Colonic mucosa (tissue), 4 donors: ENCODE measurements around the gene DESI2. TPM values are rescaled to one million over a fixed set of nuclear protein-coding genes. Genes with fewer than 3 reads are reported as not detected.

Experiments
- DNase-seq: peaks from one replicate; pipeline ENCODE4 v3.0.0-alpha.2; 2020
- H3K27ac ChIP-seq: fragments of 200-600 bp; one replicate; pipeline ENCODE4 v1.8.0; 2021
- H3K27me3 ChIP-seq: fragments of 200-600 bp; one replicate; pipeline ENCODE4 v1.8.0; 2021
- H3K36me3 ChIP-seq: fragments of 200-600 bp; one replicate; pipeline ENCODE4 v1.8.0; 2021
- H3K4me1 ChIP-seq: fragments of 200-600 bp; one replicate; pipeline ENCODE4 v1.8.0; 2021; ENCODE audit warnings: mild to moderate bottlenecking
- H3K4me3 ChIP-seq: fragments of 200-600 bp; one replicate; pipeline ENCODE4 v1.8.0; 2021
- H3K9ac ChIP-seq, 2 donors: one replicate each; pipeline ENCODE4 v1.7.0; 2013; ENCODE audit warnings: control low read depth in 2 of 2, low read depth in 2 of 2, low read length in 2 of 2
- H3K9me3 ChIP-seq: fragments of 200-600 bp; one replicate; pipeline ENCODE4 v1.8.0; 2021
- CTCF ChIP-seq: fragments of 200-600 bp; IDR thresholded peaks from one replicate; pipeline ENCODE4 v1.8.0; 2022; ENCODE audit warnings: antibody characterized with exemption, mild to moderate bottlenecking
- intact Hi-C: fragments of 100-400 bp; cut with DNase I; formaldehyde crosslinking; loops from one replicate; pipeline ENCODE4 v1.14.1; 2022
- total RNA-seq, 2 donors: library from RNA; stranded (reverse); fragmentation: NEBNext Ultra II Directional in 1 of 2; extraction: Animal tissue kit (Norgen Biotek cat#: 25700) in 1 of 2; gene quantifications; one replicate each; pipeline ENCODE4 v1.2.1, GENCODE V29; 2021
- donor health status: healthy.
- donor health status: DM: no; HTN: no; CAD: no.
- donor health status: DM: no; HTN: no; CAD: no.

Gene DESI2
- total RNA-seq, 2 donors from 2014 or later, result 34.5 to 57.4 TPM

GRCh38 chr1:244709076-244709475, 56.1 kb downstream of the DESI2 start:
- intact Hi-C loops, result no loop called here
- H3K27ac ChIP-seq, result no peak overlapping the region
- no peak for TF ChIP-seq CTCF

GRCh38 chr1:244709476-244710368, 56.8 kb downstream of the DESI2 start:
- Histone ChIP-seq H3K27me3 (no peaks in the 10 kb centered on the region), H3K9me3 (no peaks in the 10 kb centered on the region), H3K9ac (no peak overlapping the region), H3K4me3 (no peak overlapping the region), H3K36me3 (no peaks in the 10 kb centered on the region), H3K4me1 (no peaks in the 10 kb centered on the region), H3K27ac (peak overlapping the region; percentile 3)
- TF ChIP-seq CTCF, result no peak
- DNase-seq, result no peak
- intact Hi-C loops, result no loop called here

More at GRCh38 chr1:244709076-244709475, 56.1 kb downstream of the DESI2 start:
- no peak for DNase-seq
- no peaks in the 10 kb centered on the region for H3K9me3 ChIP-seq
- no peak overlapping the region for H3K4me3 ChIP-seq
- no peak overlapping the region for H3K9ac ChIP-seq
- no peaks in the 10 kb centered on the region for H3K27me3 ChIP-seq
- H3K4me1 ChIP-seq, result no peaks in the 10 kb centered on the region
- no peaks in the 10 kb centered on the region for H3K36me3 ChIP-seq

- H3K36me3 ChIP-seq, result no peaks in the 10 kb centered on the region
- H3K27me3 ChIP-seq, result no peaks in the 10 kb centered on the region
- no peak for TF ChIP-seq CTCF
- no peak overlapping the region for H3K4me3 ChIP-seq
- H3K4me1 ChIP-seq, result no peaks in the 10 kb centered on the region
- no peak for DNase-seq
- no peak overlapping the region for H3K27ac ChIP-seq
- no peak overlapping the region for H3K9ac ChIP-seq
- intact Hi-C loops, result no loop called here
- H3K9me3 ChIP-seq, result no peaks in the 10 kb centered on the region
Measured at GRCh38 chr1:244710474-244711062, 57.6 kb downstream of the DESI2 start.

- DNase-seq, result no peak
- intact Hi-C loops, result no loop called here
- Histone ChIP-seq H3K4me1 (no peaks in the 10 kb centered on the region), H3K4me3 (no peak overlapping the region), H3K9ac (no peak overlapping the region), H3K9me3 (no peaks in the 10 kb centered on the region), H3K27ac (no peak overlapping the region), H3K27me3 (no peaks in the 10 kb centered on the region), H3K36me3 (no peaks in the 10 kb centered on the region)
- TF ChIP-seq CTCF, result no peak
Measured at GRCh38 chr1:244712669-244713068, 59.7 kb downstream of the DESI2 start.

- no peak overlapping the region for H3K9ac ChIP-seq
- DNase-seq, result no peak
- H3K4me1 ChIP-seq, result no peaks in the 10 kb centered on the region
- H3K36me3 ChIP-seq, result no peaks in the 10 kb centered on the region
- no peaks in the 10 kb centered on the region for H3K9me3 ChIP-seq
- no peak overlapping the region for H3K27ac ChIP-seq
- no peak overlapping the region for H3K4me3 ChIP-seq
- TF ChIP-seq CTCF, result no peak
- H3K27me3 ChIP-seq, result no peaks in the 10 kb centered on the region
- intact Hi-C loops, result no loop called here
Measured at GRCh38 chr1:244713332-244713731, 60.4 kb downstream of the DESI2 start.
